ENCODE measurements around the gene POLR2A. TPM values are rescaled to one million over a fixed set of nuclear protein-coding genes. Genes with fewer than 3 reads are reported as not detected.

POLR2A gene
- total RNA-seq, 2 experiments from 2014 or later: 169 to 172 TPM

GRCh38 chr17:7483255-7484066 lies 705 bp upstream of the POLR2A start:
- ChIA-PET POLR2A (interaction anchor here (0.7 to 13.0 kb wide), 41 partner anchors 8 to 737 kb away, joined by 3 to 232 read pairs (median 4); partner anchors contain the start of genes ACAP1, CHRNB1, FGF11 and FXR2), CTCF (interaction anchor here (0.6 to 5.7 kb wide), 2 partner anchors 47 to 137 kb away, joined by 3 to 47 read pairs; partner anchors contain the start of gene TMEM102)
- H3K27me3 Mint-ChIP-seq: no peaks in the 10 kb centered on the region
- peak overlapping the region; percentile 98 for H3K27ac Mint-ChIP-seq
- H3K4me1 Mint-ChIP-seq: peaks cover 62% of the 10 kb centered on the region
- peak overlapping the region; percentile 87 for H3K4me3 Mint-ChIP-seq
- peak; percentile 96 for DNase-seq
- H3K36me3 Mint-ChIP-seq (ENCODE audit: low read depth): peaks cover 35% of the 10 kb centered on the region
- H3K9me3 Mint-ChIP-seq: no peaks in the 10 kb centered on the region

- no peak for DNase-seq
- H3K4me3 Mint-ChIP-seq: peak overlapping the region; percentile 87
- POLR2A ChIA-PET: interaction anchor here (0.8 to 13.0 kb wide), 42 partner anchors 9 to 735 kb away, joined by 3 to 232 read pairs (median 6); partner anchors contain the start of genes ACAP1, CD68, CHRNB1 and FGF11
- H3K36me3 Mint-ChIP-seq (ENCODE audit: low read depth): peaks cover 42% of the 10 kb centered on the region
- no peaks in the 10 kb centered on the region for H3K9me3 Mint-ChIP-seq
- CTCF ChIA-PET: interaction anchor here (0.6 to 5.7 kb wide), 10 partner anchors 8 to 129 kb away, joined by 3 to 47 read pairs (median 4); partner anchors contain the start of genes MPDU1 and TMEM102
- H3K27me3 Mint-ChIP-seq: no peaks in the 10 kb centered on the region
- peak overlapping the region; percentile 98 for H3K27ac Mint-ChIP-seq
- peaks cover 66% of the 10 kb centered on the region for H3K4me1 Mint-ChIP-seq
Observed at GRCh38 chr17:7484919-7485377, 782 bp downstream of the POLR2A start.

- DNase-seq: no peak
- Mint-ChIP-seq H3K4me1 (peaks cover 67% of the 10 kb centered on the region), H3K27me3 (no peaks in the 10 kb centered on the region), H3K36me3 (ENCODE audit: low read depth) (peaks cover 49% of the 10 kb centered on the region), H3K9me3 (no peaks in the 10 kb centered on the region), H3K27ac (peak overlapping the region; percentile 62), H3K4me3 (peak overlapping the region; percentile 87)
- POLR2A ChIA-PET: interaction anchor here (0.7 to 13.0 kb wide), 16 partner anchors 8 to 200 kb away, joined by 3 to 232 read pairs (median 6); partner anchors contain the start of genes CHRNB1, FGF11, MPDU1 and SENP3
- CTCF ChIA-PET: interaction anchor here (1.3 to 5.7 kb wide), 6 partner anchors 24 to 130 kb away, joined by 3 to 47 read pairs (median 6); partner anchors contain the start of gene TMEM102
Observed at GRCh38 chr17:7486181-7486580, 2.0 kb downstream of the POLR2A start.

- CTCF ChIA-PET: no interaction called here
- no peak overlapping the region for H3K27ac Mint-ChIP-seq
- POLR2A ChIA-PET: interaction anchor here (1.4 kb wide), 1 partner anchor 71 kb away, joined by 3 read pairs; no protein-coding TSS in a partner anchor
- no peaks in the 10 kb centered on the region for H3K9me3 Mint-ChIP-seq
- H3K36me3 Mint-ChIP-seq (ENCODE audit: low read depth): peaks cover 63% of the 10 kb centered on the region
- DNase-seq: no peak
- no peak overlapping the region for H3K4me3 Mint-ChIP-seq
- no peaks in the 10 kb centered on the region for H3K27me3 Mint-ChIP-seq
- peaks cover 68% of the 10 kb centered on the region for H3K4me1 Mint-ChIP-seq
Observed at GRCh38 chr17:7490144-7490543, 6.0 kb downstream of the POLR2A start.

GRCh38 chr17:7491583-7491982 lies 7.4 kb downstream of the POLR2A start:
- no peak overlapping the region for H3K4me3 Mint-ChIP-seq
- ChIA-PET POLR2A (interaction anchor here (1.3 to 1.8 kb wide), 2 partner anchors 8 to 92 kb away, joined by 3 to 4 read pairs; partner anchors contain the start of genes MPDU1 and POLR2A), CTCF (no interaction called here)
- H3K27ac Mint-ChIP-seq: no peak overlapping the region
- H3K36me3 Mint-ChIP-seq (ENCODE audit: low read depth): peaks cover 66% of the 10 kb centered on the region
- H3K9me3 Mint-ChIP-seq: no peaks in the 10 kb centered on the region
- no peaks in the 10 kb centered on the region for H3K27me3 Mint-ChIP-seq
- DNase-seq: no peak
- H3K4me1 Mint-ChIP-seq: peaks cover 60% of the 10 kb centered on the region

- DNase-seq: no peak
- POLR2A ChIA-PET: interaction anchor here (1.2 to 4.4 kb wide), 2 partner anchors 9 to 14 kb away, joined by 3 to 25 read pairs; partner anchors contain the start of genes POLR2A and ZBTB4
- Mint-ChIP-seq H3K4me1 (peaks cover 40% of the 10 kb centered on the region), H3K36me3 (ENCODE audit: low read depth) (peaks cover 76% of the 10 kb centered on the region), H3K4me3 (no peak overlapping the region), H3K27me3 (no peaks in the 10 kb centered on the region), H3K27ac (no peak overlapping the region), H3K9me3 (no peaks in the 10 kb centered on the region)
- CTCF ChIA-PET: interaction anchor here (1.2 kb wide), 1 partner anchor 67 kb away, joined by 6 read pairs; no protein-coding TSS in a partner anchor
Observed at GRCh38 chr17:7493941-7494340, 9.8 kb downstream of the POLR2A start.

- ChIA-PET CTCF (interaction anchor here (1.0 to 1.2 kb wide), 2 partner anchors 51 to 65 kb away, joined by 3 to 4 read pairs; no protein-coding TSS in a partner anchor), POLR2A (interaction anchor here (0.9 to 4.4 kb wide), 4 partner anchors 11 to 88 kb away, joined by 3 to 25 read pairs (median 4); partner anchors contain the start of genes MPDU1 and POLR2A)
- Mint-ChIP-seq H3K36me3 (ENCODE audit: low read depth) (peaks cover 74% of the 10 kb centered on the region), H3K4me3 (no peak overlapping the region), H3K4me1 (peaks cover 26% of the 10 kb centered on the region), H3K27ac (no peak overlapping the region), H3K9me3 (no peaks in the 10 kb centered on the region), H3K27me3 (no peaks in the 10 kb centered on the region)
- no peak for DNase-seq
Observed at GRCh38 chr17:7495906-7496434, 11.8 kb downstream of the POLR2A start.

GRCh38 chr17:7496470-7497183 lies 12.5 kb downstream of the POLR2A start:
- Mint-ChIP-seq H3K27me3 (no peaks in the 10 kb centered on the region), H3K4me1 (peaks cover 23% of the 10 kb centered on the region), H3K4me3 (no peak overlapping the region), H3K27ac (peak overlapping the region; percentile 54), H3K36me3 (ENCODE audit: low read depth) (peaks cover 77% of the 10 kb centered on the region), H3K9me3 (no peaks in the 10 kb centered on the region)
- ChIA-PET CTCF (interaction anchor here (1.0 to 1.2 kb wide), 2 partner anchors 18 to 141 kb away, joined by 3 to 4 read pairs; no protein-coding TSS in a partner anchor), POLR2A (interaction anchor here (1.0 to 4.4 kb wide), 3 partner anchors 9 to 12 kb away, joined by 3 to 25 read pairs (median 4); partner anchors contain the start of gene POLR2A)
- no peak for DNase-seq

GRCh38 chr17:7497228-7497627 lies 13.1 kb downstream of the POLR2A start:
- H3K27ac Mint-ChIP-seq: peak overlapping the region; percentile 54
- H3K4me1 Mint-ChIP-seq: peaks cover 19% of the 10 kb centered on the region
- ChIA-PET POLR2A (interaction anchor here (1.0 to 4.4 kb wide), 2 partner anchors 9 to 12 kb away, joined by 4 to 25 read pairs; partner anchors contain the start of gene POLR2A), CTCF (interaction anchor here (1.0 to 1.2 kb wide), 2 partner anchors 17 to 142 kb away, joined by 3 to 4 read pairs; no protein-coding TSS in a partner anchor)
- peaks cover 79% of the 10 kb centered on the region for H3K36me3 Mint-ChIP-seq (ENCODE audit: low read depth)
- no peaks in the 10 kb centered on the region for H3K27me3 Mint-ChIP-seq
- no peak for DNase-seq
- no peaks in the 10 kb centered on the region for H3K9me3 Mint-ChIP-seq
- H3K4me3 Mint-ChIP-seq: no peak overlapping the region

- Mint-ChIP-seq H3K9me3 (no peaks in the 10 kb centered on the region), H3K27me3 (no peaks in the 10 kb centered on the region), H3K36me3 (ENCODE audit: low read depth) (peaks cover 83% of the 10 kb centered on the region), H3K4me1 (peaks cover 17% of the 10 kb centered on the region), H3K4me3 (no peak overlapping the region), H3K27ac (no peak overlapping the region)
- CTCF ChIA-PET: interaction anchor here (1.0 to 1.2 kb wide), 2 partner anchors 17 to 142 kb away, joined by 3 to 4 read pairs; no protein-coding TSS in a partner anchor
- POLR2A ChIA-PET: interaction anchor here (1.0 to 4.4 kb wide), 2 partner anchors 10 to 13 kb away, joined by 4 to 25 read pairs; partner anchors contain the start of gene POLR2A
- DNase-seq: no peak
Observed at GRCh38 chr17:7497636-7498035, 13.5 kb downstream of the POLR2A start.

- no peak for DNase-seq
- no peaks in the 10 kb centered on the region for H3K27me3 Mint-ChIP-seq
- H3K4me3 Mint-ChIP-seq: no peak overlapping the region
- ChIA-PET POLR2A (no interaction called here), CTCF (no interaction called here)
- H3K36me3 Mint-ChIP-seq (ENCODE audit: low read depth): peaks cover 87% of the 10 kb centered on the region
- H3K9me3 Mint-ChIP-seq: no peaks in the 10 kb centered on the region
- peaks cover 4% of the 10 kb centered on the region for H3K4me1 Mint-ChIP-seq
- H3K27ac Mint-ChIP-seq: no peak overlapping the region
Observed at GRCh38 chr17:7499161-7499560, 15.0 kb downstream of the POLR2A start.

- CTCF ChIA-PET: interaction anchor here (2.0 to 2.2 kb wide), 2 partner anchors 14 to 65 kb away, joined by 6 to 7 read pairs; no protein-coding TSS in a partner anchor
- Mint-ChIP-seq H3K27ac (no peak overlapping the region), H3K36me3 (ENCODE audit: low read depth) (peaks cover 80% of the 10 kb centered on the region), H3K9me3 (no peaks in the 10 kb centered on the region), H3K4me1 (no peaks in the 10 kb centered on the region), H3K4me3 (no peak overlapping the region), H3K27me3 (no peaks in the 10 kb centered on the region)
- DNase-seq: no peak
- POLR2A ChIA-PET: interaction anchor here (0.8 to 1.0 kb wide), 2 partner anchors 65 to 87 kb away, joined by 3 read pairs; no protein-coding TSS in a partner anchor
Observed at GRCh38 chr17:7501729-7502128, 17.6 kb downstream of the POLR2A start.

Measured in activated CD4-positive, alpha-beta memory T cell treated with anti-CD3 and anti-CD28 coated beads, Interleukin-2, amount 10 ng/mL, durations not matched to agents 7 days and 5 days (primary cell).